IMR-90 (cell line): ENCODE measurements around the gene MALT1. TPM values are rescaled to one million over a fixed set of nuclear protein-coding genes. Genes with fewer than 3 reads are reported as not detected.

Source experiments
- ATAC-seq: fragments of 200-7000 bp; cut with Tn5 transposase; 2 replicates; pipeline ENCODE4 v1.9.1; 2020; ENCODE audit warnings: low read depth, mild to moderate bottlenecking, moderate library complexity
- BruUV-seq: library from RNA; stranded (reverse); fragments of 400-500 nt; replicated peaks from 2 replicates; lab custom pipeline; 2021; lab: Mats Ljungman, UMichigan
- CTCF ChIA-PET: fragments of 300-600 bp; formaldehyde crosslinking; extraction: SDS; loops from one replicate; lab custom pipeline; 2021; ENCODE audit warnings: antibody characterized with exemption; lab: Yijun Ruan, JAX
- POLR2A ChIA-PET: fragments of 300-600 bp; sonication (Branson Sonifier 250); formaldehyde crosslinking; loops from one replicate; lab custom pipeline; 2022; ENCODE audit warnings: antibody characterized with exemption; ENCODE audit not compliant: unreplicated experiment; lab: Charles Lee
- DNase-seq: peaks from one replicate; pipeline ENCODE4 v3.0.0; 2013
- H2AFZ ChIP-seq: replicated peaks from 2 replicates; pipeline ENCODE3; 2013; ENCODE audit warnings: low read length, mild to moderate bottlenecking; ENCODE audit not compliant: poor library complexity
- H2AK5ac ChIP-seq: 2 replicates; pipeline ENCODE4 v1.6.1; 2013; ENCODE audit warnings: low read depth, low read length, inconsistent platforms
- H2AK9ac ChIP-seq: replicated peaks from 2 replicates; pipeline ENCODE3; 2013; ENCODE audit warnings: mild to moderate bottlenecking, low read depth, low read length, moderate library complexity; ENCODE audit not compliant: poor library complexity
- H2BK120ac ChIP-seq: 2 replicates; pipeline ENCODE4 v1.6.1; 2013; ENCODE audit warnings: low read depth, low read length, inconsistent platforms
- H2BK15ac ChIP-seq: 3 replicates; pipeline ENCODE4 v1.6.1; 2013; ENCODE audit warnings: low read depth, low read length, inconsistent platforms
- H2BK20ac ChIP-seq: 2 replicates; pipeline ENCODE4 v1.6.1; 2013; ENCODE audit warnings: low read depth, mild to moderate bottlenecking, inconsistent platforms, low read length, moderate library complexity
- H2BK5ac ChIP-seq: 2 replicates; pipeline ENCODE4 v1.6.1; 2013; ENCODE audit warnings: mild to moderate bottlenecking, low read depth, low read length, inconsistent platforms; ENCODE audit not compliant: poor library complexity, severe bottlenecking
- H3K14ac ChIP-seq: replicated peaks from 2 replicates; pipeline ENCODE4 v1.6.1; 2013; ENCODE audit warnings: low read depth, low read length, inconsistent platforms
- H3K18ac ChIP-seq: 2 replicates; pipeline ENCODE4 v1.6.1; 2013; ENCODE audit warnings: low read depth, low read length, control low read depth
- H3K23ac ChIP-seq: 2 replicates; pipeline ENCODE4 v1.6.1; 2013; ENCODE audit warnings: low read depth, low read length, inconsistent platforms
- H3K27ac ChIP-seq: 2 replicates; pipeline ENCODE4 v1.5.1; 2013; ENCODE audit warnings: mild to moderate bottlenecking, control low read depth, low read length; ENCODE audit not compliant: insufficient read depth
- H3K27me3 ChIP-seq: 2 replicates; pipeline ENCODE4 v1.6.1; 2013; ENCODE audit warnings: low read length; ENCODE audit not compliant: control insufficient read depth, insufficient read depth
- H3K36me3 ChIP-seq: 2 replicates; pipeline ENCODE4 v1.6.1; 2013; ENCODE audit warnings: low read length, mixed read lengths; ENCODE audit not compliant: control insufficient read depth, insufficient read depth
- H3K4ac ChIP-seq: 2 replicates; pipeline ENCODE4 v1.6.1; 2013; ENCODE audit warnings: low read depth, low read length, inconsistent platforms
- H3K4me1 ChIP-seq: 2 replicates; pipeline ENCODE4 v1.6.1; 2013; ENCODE audit warnings: low read length, mixed read lengths; ENCODE audit not compliant: control insufficient read depth, insufficient read depth
- H3K4me2 ChIP-seq: 2 replicates; pipeline ENCODE4 v1.6.1; 2013; ENCODE audit warnings: low read depth, mild to moderate bottlenecking, control low read depth, low read length, moderate library complexity
- H3K4me3 ChIP-seq: 2 replicates; pipeline ENCODE4 v1.5.1; 2013; ENCODE audit warnings: low read depth, mild to moderate bottlenecking, control low read depth, low read length, moderate library complexity; ENCODE audit not compliant: insufficient read depth
- H3K56ac ChIP-seq: 2 replicates; pipeline ENCODE4 v1.6.1; 2013; ENCODE audit warnings: low read length, inconsistent platforms; ENCODE audit not compliant: insufficient read depth; ENCODE audit errors: extremely low read depth
- H3K79me1 ChIP-seq, 2 experiments: 2 replicates each; pipeline ENCODE4 v1.6.1; 2013; ENCODE audit warnings: low read length in 2 of 2, inconsistent platforms in 1 of 2, low read depth in 1 of 2
- H3K9ac ChIP-seq: 2 replicates; pipeline ENCODE4 v1.6.1; 2013; ENCODE audit warnings: low read depth, low read length, control low read depth
- H3K9me1 ChIP-seq: 2 replicates; pipeline ENCODE4 v1.6.1; 2013; ENCODE audit warnings: low read length, inconsistent platforms; ENCODE audit not compliant: insufficient read depth
- H3K9me3 ChIP-seq: 2 replicates; pipeline ENCODE4 v1.6.1; 2013; ENCODE audit warnings: low read length; ENCODE audit not compliant: control insufficient read depth, insufficient read depth
- H4K20me1 ChIP-seq: 2 replicates; pipeline ENCODE4 v1.6.1; 2013; ENCODE audit warnings: low read length, inconsistent platforms; ENCODE audit not compliant: insufficient read depth
- H4K5ac ChIP-seq: 2 replicates; pipeline ENCODE4 v1.6.1; 2013; ENCODE audit warnings: mild to moderate bottlenecking, low read depth, low read length, control low read depth
- H4K8ac ChIP-seq, 2 experiments: 2 replicates each; pipeline ENCODE4 v1.6.1; 2013; ENCODE audit warnings: low read depth in 2 of 2, low read length in 2 of 2, control low read depth in 1 of 2, inconsistent platforms in 1 of 2
- H4K91ac ChIP-seq: 2 replicates; pipeline ENCODE4 v1.6.1; 2013; ENCODE audit warnings: low read depth, low read length, inconsistent platforms; ENCODE audit not compliant: insufficient read depth
- BHLHE40 ChIP-seq: fragments of 150-350 bp; IDR thresholded peaks from 2 replicates; pipeline ENCODE4 v1.6.1; 2016; ENCODE audit warnings: mild to moderate bottlenecking, low read depth, low read length
- CHD1 ChIP-seq: IDR thresholded peaks from 2 replicates; pipeline ENCODE4 v1.6.1; 2012; ENCODE audit warnings: low read depth, low read length, improper control_type of control experiment
- CTCF ChIP-seq: conservative IDR thresholded peaks from 2 replicates; pipeline ENCODE4 v1.5.1; 2012; ENCODE audit warnings: mild to moderate bottlenecking, low read depth, low read length, improper control_type of control experiment
- ELK1 ChIP-seq: fragments of 150-350 bp; IDR thresholded peaks from 2 replicates; pipeline ENCODE4 v1.6.1; 2016; ENCODE audit warnings: low read depth, mild to moderate bottlenecking, low read length, moderate library complexity, borderline replicate concordance
- FOS ChIP-seq: fragments of 150-350 bp; IDR thresholded peaks from 2 replicates; pipeline ENCODE4 v1.6.1; 2016; ENCODE audit warnings: low read depth, low read length
- MAFK ChIP-seq: IDR thresholded peaks from 2 replicates; pipeline ENCODE4 v1.6.1; 2012; ENCODE audit warnings: low read depth, low read length, improper control_type of control experiment
- MXI1 ChIP-seq: IDR thresholded peaks from 2 replicates; pipeline ENCODE4 v1.6.1; 2012; ENCODE audit warnings: low read depth, mild to moderate bottlenecking, low read length, moderate library complexity, borderline replicate concordance
- NFE2L2 ChIP-seq: fragments of 150-350 bp; IDR thresholded peaks from 2 replicates; pipeline ENCODE4 v1.6.1; 2016; ENCODE audit warnings: low read depth, mild to moderate bottlenecking, low read length
- POLR2A ChIP-seq: IDR thresholded peaks from 2 replicates; pipeline ENCODE4 v1.6.1; 2012; ENCODE audit warnings: mild to moderate bottlenecking, low read depth, low read length
- RAD21 ChIP-seq: IDR thresholded peaks from 2 replicates; pipeline ENCODE4 v1.6.1; 2012; ENCODE audit warnings: low read length, improper control_type of control experiment
- RCOR1 ChIP-seq: IDR thresholded peaks from 2 replicates; pipeline ENCODE4 v1.6.1; 2012; ENCODE audit warnings: mild to moderate bottlenecking, low read length, improper control_type of control experiment; ENCODE audit not compliant: insufficient replicate concordance
- USF2 ChIP-seq: fragments of 150-350 bp; IDR thresholded peaks from 2 replicates; pipeline ENCODE4 v1.6.1; 2017; ENCODE audit warnings: mild to moderate bottlenecking, antibody characterized with exemption, low read length, low read depth
- WGBS, 2 experiments: methylation state at CpG; one replicate each; pipeline versions ENCODE4 v1.1.5 to v1.1.7; 2013; ENCODE audit warnings: missing lambda C conversion rate in 2 of 2; ENCODE audit not compliant: insufficient read length in 1 of 2; ENCODE audit errors: extremely low coverage in 2 of 2; 5-methylcytosine and 5-hydroxymethylcytosine counted together
- dilution Hi-C: fragments of 300-500 bp; cut with HindIII; formaldehyde crosslinking; loops from one replicate; pipeline ENCODE4 v1.14.3; 2018; ENCODE audit warnings: low sequenced_read_pairs; ENCODE audit not compliant: unreplicated experiment
- in situ Hi-C: fragments of 300-500 bp; cut with MboI; formaldehyde crosslinking; loops from 3 replicates; pipeline ENCODE4 v1.14.3; 2019; ENCODE audit warnings: low sequenced_read_pairs, inconsistent platforms, mixed read lengths
- intact Hi-C: fragments of 100-400 bp; cut with micrococcal nuclease; formaldehyde crosslinking; loops from 2 replicates; pipeline ENCODE4 v1.10.0; 2022
- polyA plus RNA-seq, 3 experiments: library from polyadenylated mRNA; depleted of rRNA; stranded (reverse); fragments of >200 nt; gene quantifications; 2 replicates each; pipeline ENCODE4 v1.2.3, GENCODE V29; 2012; ENCODE audit warnings: low replicate concordance in 1 of 3
- total RNA-seq: library from RNA; depleted of rRNA; stranded (reverse); fragments of >200 nt; gene quantifications from 2 replicates; pipeline ENCODE4 v1.2.3, GENCODE V29; 2012

Gene MALT1
- total and polyA plus RNA-seq, 2 of the 4 experiments (the other 2 are of a cell fraction), result 8.3 to 25.3 TPM

- Histone ChIP-seq H3K27me3 (no peaks in the 10 kb centered on the region), H4K5ac (no peak overlapping the region), H2AK9ac (no peak overlapping the region), H3K79me1 (no peaks in the 10 kb centered on the region), H4K20me1 (no peaks in the 10 kb centered on the region), H2BK120ac (no peak overlapping the region), H3K23ac (no peak overlapping the region), H2BK5ac (no peak overlapping the region), H3K14ac (no peak overlapping the region), H2AK5ac (no peak overlapping the region), H2BK15ac (no peak overlapping the region), H3K36me3 (no peaks in the 10 kb centered on the region), H2BK20ac (no peak overlapping the region), H3K4me2 (no peak overlapping the region), H3K9me1 (peaks cover 5% of the 10 kb centered on the region), H4K8ac (no peak overlapping the region), H3K4me3 (no peak overlapping the region), H3K4me1 (peaks cover 2% of the 10 kb centered on the region; the same call in 1 of the 2 replicates), H3K9me3 (no peaks in the 10 kb centered on the region), H4K91ac (no peak overlapping the region), H3K18ac (no peak overlapping the region), H2AFZ (no peak overlapping the region), H3K56ac (no peak overlapping the region), H3K9ac (no peak overlapping the region), H3K27ac (no peak overlapping the region), H3K4ac (no peak overlapping the region)
- no peak for TF ChIP-seq FOS
- no peak for TF ChIP-seq MAFK
- no peak for TF ChIP-seq MXI1
- no peak for TF ChIP-seq NFE2L2
- no peak for TF ChIP-seq CHD1
- TF ChIP-seq ELK1, result no peak
- TF ChIP-seq CTCF, result no peak
- no peak for TF ChIP-seq USF2
- no peak for TF ChIP-seq RCOR1
- no peak for TF ChIP-seq RAD21
- TF ChIP-seq POLR2A, result no peak
- TF ChIP-seq BHLHE40, result no peak
- WGBS, 2 experiments, result no CpG with 5 or more reads among the region's 9 CpGs
- no TSS peak for BruUV-seq
- intact Hi-C loops (loop anchor here (1.0 kb wide), 2 partner anchors 84 to 132 kb away; no protein-coding TSS in a partner anchor), in situ Hi-C loops (no loop called here), dilution Hi-C loops (no loop called here)
- ChIA-PET CTCF (no interaction called here), POLR2A (no interaction called here)
- DNase-seq (no peak), ATAC-seq (no peak)
Observed at GRCh38 chr18:58660915-58661314, 10.3 kb upstream of the MALT1 start.
